Measurements from ENCODE around the gene SPEM2.

Gene SPEM2

GRCh38 chr17:7403977-7404736 lies 21.3 kb upstream of the SPEM2 start, which contains the start of gene TMEM256:
Gene TMEM256, minus strand, starts transcription at chr17:7404097. Its CDS starts 13 bp downstream, at chr17:7404084.
- DNase-seq (ENCODE audit: low read depth), result peak; percentile 99

DNA sequence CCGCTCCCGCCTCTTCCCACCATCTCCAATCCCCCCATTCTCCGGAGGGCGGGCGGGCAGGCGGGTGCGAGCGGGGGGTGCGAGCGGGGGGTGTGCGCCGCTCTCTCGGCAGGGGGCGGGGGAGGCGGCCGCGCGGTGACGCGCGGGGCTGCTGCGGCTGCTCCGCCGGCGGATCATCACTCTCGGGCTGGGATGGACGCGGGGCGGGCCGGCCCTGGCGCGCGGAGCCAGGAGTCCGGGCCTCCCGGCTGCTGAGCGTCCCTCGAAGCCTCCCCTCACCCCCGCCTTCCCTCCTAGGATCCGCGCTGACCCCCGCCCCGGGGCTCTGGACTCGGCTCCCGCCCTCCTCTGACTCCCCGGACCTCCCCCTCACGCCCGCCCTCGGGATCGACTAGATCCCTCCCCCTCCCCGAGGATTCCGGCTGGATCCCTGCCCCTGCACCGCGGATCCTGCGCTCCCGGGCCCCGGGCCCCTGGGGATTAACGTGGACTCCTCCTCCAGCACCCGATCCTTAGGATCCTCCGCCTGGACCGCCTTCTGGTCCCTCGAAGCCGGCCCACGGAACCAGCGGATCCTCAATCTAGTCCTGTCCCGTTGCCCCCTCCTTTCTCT lies 20.6 kb upstream of the SPEM2 start:
- no peak for DNase-seq (ENCODE audit: low read depth)

DNA sequence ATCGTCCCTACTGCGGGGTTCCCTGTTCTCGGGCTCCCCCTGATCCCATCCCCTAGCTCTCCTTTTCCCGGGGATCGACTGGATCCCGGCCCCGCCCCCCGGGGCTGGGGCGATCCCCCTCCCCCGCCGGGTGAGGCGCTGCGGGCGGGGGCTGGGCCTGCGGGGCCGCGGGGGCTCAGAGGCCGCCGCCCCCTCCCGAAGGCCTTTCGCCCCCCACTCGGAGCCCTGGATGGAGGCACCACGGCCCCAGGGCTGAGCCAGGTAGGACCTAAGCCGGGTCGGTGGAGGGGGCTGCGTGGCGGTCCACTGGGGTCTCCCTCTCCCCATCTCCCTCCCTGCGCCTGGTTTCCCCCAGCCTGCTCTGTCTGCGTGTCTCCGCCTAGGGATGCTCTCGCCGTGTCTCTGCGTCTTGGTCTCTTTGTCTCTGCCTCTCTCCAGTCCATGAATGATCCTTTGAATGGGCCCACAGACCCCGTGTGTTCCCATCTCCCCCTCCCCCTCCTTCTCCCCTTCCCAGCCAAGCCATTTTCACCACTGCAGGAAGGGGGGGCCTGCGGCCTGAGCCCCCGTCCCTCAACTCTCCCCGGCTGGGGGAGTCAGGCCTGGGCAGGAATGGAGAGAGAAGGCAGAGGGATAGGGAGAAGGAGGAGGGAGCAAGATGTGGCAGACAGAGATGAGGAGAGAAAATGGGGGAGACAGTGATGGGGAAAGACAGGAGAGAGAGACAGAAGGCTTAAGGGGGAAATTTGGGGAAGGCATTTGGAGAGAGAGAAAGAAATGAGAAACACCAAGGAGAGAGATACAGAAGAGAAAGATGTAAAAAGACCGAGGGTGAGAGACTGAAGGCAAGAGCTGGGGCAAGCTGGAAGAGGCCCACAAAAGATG lies 19.8 kb upstream of the SPEM2 start:
- DNase-seq (ENCODE audit: low read depth), result no peak

DNA sequence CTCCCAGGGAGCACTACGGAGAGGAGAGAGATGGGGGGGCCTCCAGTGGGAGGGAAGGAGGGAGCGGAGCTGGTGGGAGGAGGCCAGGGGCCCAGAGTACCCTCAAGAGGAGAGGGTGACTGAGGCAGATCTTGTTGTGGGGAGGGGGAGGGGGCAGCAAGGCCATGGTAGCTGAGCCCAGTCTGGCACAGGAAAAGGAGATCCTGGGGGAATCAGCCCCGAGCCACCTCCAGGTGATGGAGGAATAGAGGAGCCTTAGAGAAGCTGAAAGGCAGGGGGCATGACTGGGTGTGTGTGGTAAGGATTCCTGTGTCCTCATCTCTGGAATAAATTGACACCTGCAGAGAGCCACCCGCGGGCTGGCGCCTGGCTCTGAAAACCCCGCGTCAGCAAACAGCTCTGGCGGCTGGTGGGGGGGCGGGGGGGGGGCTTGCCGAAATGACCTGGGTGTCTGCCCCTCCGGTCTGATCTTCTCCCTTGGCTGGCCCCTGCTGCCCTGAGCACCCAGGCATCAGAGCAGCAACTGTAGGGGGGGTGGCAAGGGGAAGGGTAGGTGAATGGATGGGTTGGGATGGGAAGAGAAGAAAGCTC lies 19.1 kb upstream of the SPEM2 start:
- DNase-seq (ENCODE audit: low read depth), result no peak

- DNase-seq (ENCODE audit: low read depth), result no peak
Observed at GRCh38 chr17:7407082-7407481, 18.3 kb upstream of the SPEM2 start.

- no peak for DNase-seq (ENCODE audit: low read depth)
Observed at GRCh38 chr17:7407485-7408251, 17.7 kb upstream of the SPEM2 start, which contains the start of gene NLGN2. Gene NLGN2, plus strand, starts transcription at chr17:7407845. Its CDS starts 411 bp downstream, at chr17:7408256.

- no peak for DNase-seq (ENCODE audit: low read depth)
Observed at GRCh38 chr17:7408252-7408727, 17.1 kb upstream of the SPEM2 start.

DNA sequence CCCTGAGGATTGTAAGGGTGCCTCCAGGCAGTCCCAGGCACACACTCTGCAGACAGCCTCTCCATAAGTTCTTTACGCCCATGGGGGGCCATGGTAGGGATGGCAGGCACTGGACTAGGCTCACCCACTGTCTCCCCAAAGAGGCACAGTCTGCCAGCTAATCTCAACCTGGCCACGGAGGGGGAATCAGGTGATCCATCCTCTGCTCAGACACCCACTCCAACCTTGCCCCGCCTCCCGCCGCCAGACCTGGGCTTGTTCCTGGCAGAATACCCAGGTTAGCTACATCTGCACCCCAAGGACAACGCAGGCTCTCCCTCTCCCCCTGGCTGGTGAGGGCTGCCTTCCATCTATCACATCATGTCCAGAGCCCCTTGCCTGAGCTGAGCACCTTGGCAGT lies 16.6 kb upstream of the SPEM2 start:
- no peak for DNase-seq (ENCODE audit: low read depth)

GRCh38 chr17:7409716-7410115 lies 15.7 kb upstream of the SPEM2 start:
- DNase-seq (ENCODE audit: low read depth), result no peak

DNA sequence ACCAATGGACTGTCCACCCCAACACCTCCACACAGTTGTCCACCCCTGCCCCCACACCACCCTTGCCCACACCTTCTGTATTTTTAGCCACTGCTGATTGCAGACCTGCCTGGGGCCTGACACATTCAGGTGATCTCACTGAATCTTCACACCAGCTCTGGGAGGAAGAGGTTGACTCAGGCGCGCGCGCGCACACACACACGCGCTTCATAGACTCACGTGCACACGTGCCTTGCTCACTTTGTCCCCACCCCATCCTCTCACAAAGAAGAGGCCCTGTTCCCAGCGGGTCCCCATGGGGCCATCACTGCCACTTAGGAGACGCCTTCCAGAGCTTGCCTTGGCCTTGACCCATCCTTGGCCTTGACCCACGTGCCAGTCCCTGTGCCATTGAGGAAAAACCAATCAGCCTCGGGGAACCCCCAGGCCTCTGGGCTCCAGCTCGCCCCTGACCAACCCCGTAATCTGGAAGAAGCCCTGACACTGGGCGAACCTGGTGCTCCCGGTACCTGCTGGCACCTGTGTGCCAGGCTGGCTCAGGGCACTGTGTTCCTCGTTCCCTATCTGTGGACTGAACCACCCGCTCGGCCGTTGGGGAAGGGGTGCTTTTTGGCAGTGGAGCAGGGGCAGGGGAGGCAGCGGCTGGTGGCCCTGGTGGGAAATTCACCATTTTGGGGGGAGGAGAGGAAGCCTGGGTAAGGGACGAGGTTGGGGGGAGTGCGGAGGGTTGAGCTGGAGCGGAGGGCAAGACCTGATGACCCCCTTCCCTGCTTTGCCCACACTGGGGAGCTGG lies 14.6 kb upstream of the SPEM2 start:
- no peak for DNase-seq (ENCODE audit: low read depth)

GRCh38 chr17:7411427-7411750 lies 14.0 kb upstream of the SPEM2 start:
- DNase-seq (ENCODE audit: low read depth), result no peak

DNA sequence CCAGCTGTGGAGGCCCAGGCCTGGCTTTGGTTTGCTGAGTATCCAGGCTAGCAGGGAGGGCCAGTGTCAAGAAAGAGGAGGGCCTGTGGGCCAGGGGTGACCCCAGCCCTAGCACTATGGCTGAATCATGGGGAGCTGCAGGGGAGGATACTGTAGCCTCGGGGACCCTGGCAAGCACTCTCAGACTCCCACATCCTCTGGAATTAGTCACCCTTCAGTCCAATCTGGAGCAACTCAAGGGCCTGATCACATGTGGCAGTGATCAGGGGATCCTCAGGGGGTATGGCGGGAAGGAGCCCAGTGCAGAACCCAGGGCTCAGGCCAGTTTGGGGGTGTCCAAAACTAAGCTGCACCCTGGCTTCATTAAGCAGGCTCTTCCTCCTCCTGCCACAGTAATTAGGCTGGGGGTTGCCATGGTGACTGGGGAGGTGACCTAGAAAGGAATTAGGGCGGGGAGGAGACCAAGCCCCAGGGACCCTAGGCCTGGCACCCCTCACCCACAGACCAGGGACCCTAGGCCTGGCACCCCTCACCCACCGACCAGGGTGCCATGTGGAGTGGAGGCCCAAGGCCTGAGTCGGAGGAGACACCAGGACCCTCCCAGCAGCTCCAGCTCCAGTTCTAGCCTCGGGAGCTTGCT lies 11.9 kb upstream of the SPEM2 start:
- DNase-seq (ENCODE audit: low read depth), result no peak

GRCh38 chr17:7414837-7415236 lies 10.6 kb upstream of the SPEM2 start:
- no peak for DNase-seq (ENCODE audit: low read depth)

- no peak for DNase-seq (ENCODE audit: low read depth)
Observed at GRCh38 chr17:7415784-7416183, 9.6 kb upstream of the SPEM2 start.

- no peak for DNase-seq (ENCODE audit: low read depth)
Observed at GRCh38 chr17:7416323-7416722, 9.1 kb upstream of the SPEM2 start.

DNA sequence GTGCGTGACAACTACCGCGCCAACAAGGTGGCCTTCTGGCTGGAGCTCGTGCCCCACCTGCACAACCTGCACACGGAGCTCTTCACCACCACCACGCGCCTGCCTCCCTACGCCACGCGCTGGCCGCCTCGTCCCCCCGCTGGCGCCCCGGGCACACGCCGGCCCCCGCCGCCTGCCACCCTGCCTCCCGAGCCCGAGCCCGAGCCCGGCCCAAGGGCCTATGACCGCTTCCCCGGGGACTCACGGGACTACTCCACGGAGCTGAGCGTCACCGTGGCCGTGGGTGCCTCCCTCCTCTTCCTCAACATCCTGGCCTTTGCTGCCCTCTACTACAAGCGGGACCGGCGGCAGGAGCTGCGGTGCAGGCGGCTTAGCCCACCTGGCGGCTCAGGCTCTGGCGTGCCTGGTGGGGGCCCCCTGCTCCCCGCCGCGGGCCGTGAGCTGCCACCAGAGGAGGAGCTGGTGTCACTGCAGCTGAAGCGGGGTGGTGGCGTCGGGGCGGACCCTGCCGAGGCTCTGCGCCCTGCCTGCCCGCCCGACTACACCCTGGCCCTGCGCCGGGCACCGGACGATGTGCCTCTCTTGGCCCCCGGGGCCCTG lies 8.3 kb upstream of the SPEM2 start:
- DNase-seq (ENCODE audit: low read depth), result no peak

- DNase-seq (ENCODE audit: low read depth), result no peak
Observed at GRCh38 chr17:7418472-7419152, 6.8 kb upstream of the SPEM2 start.

DNA sequence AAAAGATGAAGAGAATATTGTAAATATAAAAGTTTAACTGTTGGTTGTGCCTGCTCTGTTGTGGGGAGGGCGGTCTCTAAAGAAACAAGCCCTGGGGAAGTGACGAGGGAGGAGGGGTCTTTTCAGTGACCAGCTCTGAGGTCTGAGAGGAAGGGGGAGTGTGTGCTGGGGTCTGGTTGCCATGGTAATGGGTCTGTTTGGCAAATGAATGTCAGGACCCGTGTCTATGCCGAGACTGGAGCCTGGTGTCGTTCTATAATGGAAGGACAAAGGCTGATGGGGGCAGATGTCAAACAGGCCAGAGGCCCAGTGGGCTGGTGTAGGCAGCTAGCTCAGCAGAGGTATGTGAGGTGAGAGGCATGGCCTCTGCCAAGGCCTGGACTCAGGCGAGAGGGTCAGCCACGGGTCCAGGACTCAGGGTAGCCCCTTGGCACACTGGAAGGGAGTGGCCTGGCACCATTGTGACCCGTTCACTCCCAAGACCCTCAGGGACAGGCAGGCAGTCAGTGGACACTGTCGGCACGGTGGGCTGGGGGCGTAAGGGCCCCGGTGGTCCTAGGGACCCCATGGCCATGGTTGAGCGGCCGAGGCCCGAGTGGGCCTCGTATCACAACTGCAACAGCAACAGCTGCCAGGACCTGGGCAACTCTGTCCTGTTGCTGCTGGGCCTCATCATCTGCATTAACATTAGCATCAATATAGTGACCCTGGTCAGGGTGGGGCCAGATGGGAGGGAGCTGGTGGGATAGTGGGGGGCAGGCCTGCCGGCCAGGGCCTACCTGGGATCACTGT lies 5.4 kb upstream of the SPEM2 start, which contains the start of gene SPEM1:
Gene SPEM1 (plus strand): TSS at position 506 of the 792 bp plus-strand sequence. CDS start 61 bp downstream, at position 567.
- no peak for DNase-seq (ENCODE audit: low read depth)

All from fibroblast of the conjunctiva (primary cell).